ENCODE results near the gene BCL10. TPM values are rescaled to one million over a fixed set of nuclear protein-coding genes. Genes with fewer than 3 reads are reported as not detected.

The BCL10 gene
- 12.6 to 23.6 TPM (median 13.8 TPM) in 5 replicates for total RNA-seq (2022; extraction: Qiagen RNA extraction; ENCODE audit: low read depth)

DNA sequence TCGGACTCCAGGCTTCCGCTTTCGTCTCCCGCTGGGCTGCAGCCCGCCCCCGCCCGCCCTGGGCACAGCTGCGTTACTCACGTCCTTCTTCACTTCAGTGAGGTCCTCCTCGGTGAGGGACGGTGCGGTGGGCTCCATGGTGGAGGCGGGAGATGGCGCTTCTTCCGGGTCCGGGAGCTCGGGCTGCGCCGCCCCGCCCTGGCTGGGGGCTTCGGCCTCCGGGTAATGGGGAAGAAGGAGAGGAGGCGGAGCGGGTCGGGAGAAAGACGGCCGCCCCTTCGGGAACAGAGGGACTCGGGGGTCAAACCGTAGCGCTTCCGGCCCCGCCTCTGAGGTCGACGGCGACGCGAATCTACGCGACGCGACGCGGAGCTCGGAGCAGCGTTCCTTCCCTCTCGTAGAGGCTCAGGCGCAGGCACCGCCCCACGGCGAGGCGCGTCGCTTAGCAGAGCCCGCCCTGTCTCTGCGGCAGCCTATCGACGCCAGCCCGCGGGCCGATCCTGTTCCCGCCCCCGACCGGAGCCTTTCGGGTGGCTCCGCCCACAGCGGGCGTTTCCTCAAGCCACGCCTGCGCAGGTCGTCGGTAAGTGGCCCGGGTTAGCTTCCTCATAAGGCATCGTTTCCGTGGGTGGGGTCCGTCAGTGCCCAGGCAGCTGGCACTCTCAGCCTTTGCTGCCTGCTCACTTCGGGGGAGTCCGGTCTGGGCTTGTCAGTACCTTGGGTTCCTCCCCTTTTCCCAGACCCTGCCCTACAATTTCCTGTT lies at the start of gene BCL10:
Gene BCL10, minus strand, starts transcription at position 418 of the 763 bp plus-strand sequence. Its CDS starts 280 bp downstream, at position 138.

DNA sequence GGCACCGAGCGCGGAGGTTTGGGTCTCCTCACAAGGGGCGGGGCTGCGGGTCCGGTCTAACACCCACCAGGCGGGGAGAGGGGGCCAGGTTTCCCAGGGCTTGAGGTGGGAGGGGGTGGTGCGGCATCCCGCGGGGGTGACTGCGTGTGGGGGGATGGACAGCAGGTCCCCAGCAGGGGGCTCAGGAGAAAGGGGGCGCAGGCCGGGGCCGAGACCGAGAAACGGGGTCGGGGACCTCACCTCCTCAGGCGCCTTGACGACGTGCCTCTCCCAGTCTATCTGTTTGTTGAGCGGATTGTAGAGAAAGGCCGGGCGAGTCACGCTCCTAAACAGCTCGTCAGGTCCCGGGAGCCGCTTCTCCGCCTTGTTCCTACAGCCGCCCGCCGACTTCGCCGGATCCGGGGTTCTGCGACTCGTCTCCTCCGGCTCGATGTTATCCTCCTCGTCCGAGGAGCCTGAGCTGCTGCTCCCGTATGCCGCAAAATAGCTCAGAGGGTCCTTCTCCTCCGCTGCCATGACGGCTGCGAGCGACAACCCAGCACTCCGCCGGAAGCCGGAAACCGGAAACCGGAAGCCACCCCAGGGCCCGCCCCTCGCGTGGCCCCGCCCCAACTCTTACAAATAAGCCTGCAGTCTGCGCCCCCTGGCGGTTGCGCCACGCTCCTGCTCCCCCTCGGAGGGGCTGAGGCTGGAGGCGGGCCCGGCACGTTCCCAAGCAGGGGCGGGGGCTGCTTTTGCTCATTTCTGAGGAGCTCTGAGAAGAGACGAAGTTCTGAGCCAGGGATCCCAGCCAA lies 17.1 kb downstream of the BCL10 start, which contains the start of gene C1orf52:
Gene C1orf52, minus strand, starts transcription at position 545 of the 794 bp plus-strand sequence. Its CDS starts 29 bp downstream, at position 516.

Other genes starting within 250 kb of the BCL10 start
- 2.4 to 3.9 TPM (median 3.5 TPM) in 5 replicates for gene MCOLN3, start 228.1 kb downstream of the BCL10 start, total RNA-seq (2022; extraction: Qiagen RNA extraction; ENCODE audit: low read depth)
- gene SYDE2, start 75.6 kb downstream of the BCL10 start, total RNA-seq (2022; extraction: Qiagen RNA extraction; ENCODE audit: low read depth) = 0.51 to 1.5 TPM (median 1.1 TPM) in 5 replicates
- 15.8 to 21.7 TPM (median 21.4 TPM) in 5 replicates for gene C1orf52, start 17.0 kb downstream of the BCL10 start, total RNA-seq (2022; extraction: Qiagen RNA extraction; ENCODE audit: low read depth)
- 4.4 to 8.5 TPM (median 8.0 TPM) in 5 replicates for gene DDAH1, start 188.5 kb upstream of the BCL10 start, total RNA-seq (2022; extraction: Qiagen RNA extraction; ENCODE audit: low read depth)

Data from A549 treated with ZK216348 at 1 μM for 4 hours (cell line).